Gastroesophageal sphincter (tissue), 4 donors: ENCODE measurements around the gene TUFM. TPM values are rescaled to one million over a fixed set of nuclear protein-coding genes. Genes with fewer than 3 reads are reported as not detected.

Source experiments
- ATAC-seq: fragments of 150-250 bp; one replicate; pipeline ENCODE4 v1.9.1; 2016; ENCODE audit warnings: mild to moderate bottlenecking, moderate library complexity
- H3K27ac ChIP-seq, 4 donors: fragments of 200-600 bp; sonication (generic) in 3 of 4; 1 replicate in 3 of 4; 2 replicates in 1 of 4; pipeline ENCODE4 v1.5.1; 2016 to 2019
- H3K27me3 ChIP-seq: fragments of 200-600 bp; sonication (generic); one replicate; pipeline ENCODE4 v1.5.1; 2019
- H3K36me3 ChIP-seq, 2 donors: fragments of 200-600 bp; sonication (generic); one replicate each; pipeline ENCODE4 v1.5.1; 2019; ENCODE audit warnings: control low read depth in 1 of 2
- H3K4me1 ChIP-seq, 3 donors: fragments of 200-600 bp; sonication (generic); 1 replicate in 2 of 3; 2 replicates in 1 of 3; pipeline ENCODE4 v1.5.1; 2016 to 2019; ENCODE audit warnings: control low read depth in 2 of 3
- H3K4me3 ChIP-seq, 2 donors: fragments of 200-600 bp; sonication (generic); one replicate each; pipeline ENCODE4 v1.5.1; 2019; ENCODE audit warnings: mild to moderate bottlenecking in 1 of 2, moderate library complexity in 1 of 2
- H3K9me3 ChIP-seq, 3 donors: fragments of 200-600 bp; sonication (generic); one replicate each; pipeline ENCODE4 v1.5.1; 2017 to 2019; ENCODE audit warnings: control low read depth in 2 of 3
- EP300 ChIP-seq: sonication (generic); formaldehyde crosslinking; IDR thresholded peaks from one replicate; pipeline ENCODE4 v1.6.1; 2017; ENCODE audit warnings: antibody characterized with exemption, mild to moderate bottlenecking
- POLR2A ChIP-seq, 2 donors: fragments of 450-650 bp; IDR thresholded peaks; one replicate each; pipeline ENCODE4 v1.6.1; 2017; ENCODE audit warnings: antibody characterized with exemption in 2 of 2, mild to moderate bottlenecking in 2 of 2, moderate library complexity in 1 of 2
- POLR2AphosphoS5 ChIP-seq: sonication (generic); formaldehyde crosslinking; IDR thresholded peaks from one replicate; pipeline ENCODE4 v1.6.1; 2017; ENCODE audit warnings: antibody characterized with exemption
- WGBS, 2 donors: methylation state at CpG; one replicate each; pipeline ENCODE4 v1.1.5; 2018; ENCODE audit warnings: low coverage in 1 of 2; 5-methylcytosine and 5-hydroxymethylcytosine counted together
- total RNA-seq, 4 donors: library from RNA; depleted of rRNA; stranded (reverse); fragments of >200 nt; gene quantifications; one replicate each; pipeline ENCODE4 v1.1.0, GENCODE V29; 2016
- TF ChIP-seq, protein P1 (sequence below), 4 experiments: fragments of 200-600 bp in 2 of 4; fragments of 450-650 bp in 2 of 4; sonication (generic) in 1 of 4; IDR thresholded peaks; one replicate each; pipeline ENCODE4 v1.5.1; 2017 to 2019; ENCODE audit warnings: antibody characterized with exemption in 4 of 4, mild to moderate bottlenecking in 2 of 4, moderate library complexity in 2 of 4

TUFM gene
- total RNA-seq, 4 donors from 2014 or later = 72.2 to 91.9 (median 85.3) TPM

DNA sequence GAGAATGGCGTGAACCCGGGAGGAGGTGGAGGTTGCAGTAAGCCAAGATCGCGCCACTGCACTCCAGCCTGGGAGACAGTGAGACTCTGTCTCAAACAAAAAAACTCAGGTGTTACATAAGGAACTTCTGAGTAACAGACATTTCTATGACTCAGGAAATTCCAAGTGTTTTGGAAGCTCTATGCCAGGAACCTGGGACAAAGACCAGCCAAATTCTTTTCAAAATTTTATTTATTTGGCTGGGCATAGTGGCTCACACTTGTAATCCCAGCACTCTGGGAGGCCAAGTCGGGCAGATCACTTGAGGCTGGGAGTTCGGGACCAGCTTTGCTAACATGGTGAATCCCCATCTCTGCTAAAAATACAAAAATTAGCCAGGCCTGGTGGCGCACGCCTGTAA, 12.3 kb upstream of the TUFM start:
- 50 to 82% methylated on average over 2 to 4 of the region's 8 CpGs for WGBS, 2 donors
- peak; percentile 19 for ATAC-seq
- H3K27me3 ChIP-seq = no peaks in the 10 kb centered on the region
- TF ChIP-seq POLR2AphosphoS5 = peak; percentile 40
- TF ChIP-seq, protein P1, sequence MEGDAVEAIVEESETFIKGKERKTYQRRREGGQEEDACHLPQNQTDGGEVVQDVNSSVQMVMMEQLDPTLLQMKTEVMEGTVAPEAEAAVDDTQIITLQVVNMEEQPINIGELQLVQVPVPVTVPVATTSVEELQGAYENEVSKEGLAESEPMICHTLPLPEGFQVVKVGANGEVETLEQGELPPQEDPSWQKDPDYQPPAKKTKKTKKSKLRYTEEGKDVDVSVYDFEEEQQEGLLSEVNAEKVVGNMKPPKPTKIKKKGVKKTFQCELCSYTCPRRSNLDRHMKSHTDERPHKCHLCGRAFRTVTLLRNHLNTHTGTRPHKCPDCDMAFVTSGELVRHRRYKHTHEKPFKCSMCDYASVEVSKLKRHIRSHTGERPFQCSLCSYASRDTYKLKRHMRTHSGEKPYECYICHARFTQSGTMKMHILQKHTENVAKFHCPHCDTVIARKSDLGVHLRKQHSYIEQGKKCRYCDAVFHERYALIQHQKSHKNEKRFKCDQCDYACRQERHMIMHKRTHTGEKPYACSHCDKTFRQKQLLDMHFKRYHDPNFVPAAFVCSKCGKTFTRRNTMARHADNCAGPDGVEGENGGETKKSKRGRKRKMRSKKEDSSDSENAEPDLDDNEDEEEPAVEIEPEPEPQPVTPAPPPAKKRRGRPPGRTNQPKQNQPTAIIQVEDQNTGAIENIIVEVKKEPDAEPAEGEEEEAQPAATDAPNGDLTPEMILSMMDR (IDR thresholded peaks at IDR 0.05) = no peak
- H3K9me3 ChIP-seq = no peaks in the 10 kb centered on the region
- H3K4me3 ChIP-seq = no peak overlapping the region
- peak overlapping the region; percentile 40 to 78 (median 69) for H3K27ac ChIP-seq
- H3K4me1 ChIP-seq = peaks cover 0 to 25% (median 0%) of the 10 kb centered on the region in 3 donors
- H3K36me3 ChIP-seq = no peaks in the 10 kb centered on the region

DNA sequence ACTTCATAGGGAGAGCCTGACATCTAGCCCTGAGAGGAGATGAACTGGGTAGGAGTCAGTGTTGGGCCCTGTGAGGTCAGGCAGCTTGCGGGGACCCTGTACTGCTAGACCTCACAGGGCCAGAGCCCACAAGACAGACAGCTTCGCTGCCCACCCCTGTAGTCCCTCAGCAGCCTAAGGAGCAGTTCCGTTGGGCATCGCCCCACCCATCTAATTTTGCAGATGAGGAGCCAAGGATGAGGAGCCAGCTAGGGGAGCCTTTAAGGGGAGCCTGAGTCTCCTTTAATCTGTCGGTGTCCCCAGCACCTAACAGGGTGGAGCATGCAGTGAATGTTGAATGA, 755 bp upstream of the TUFM start:
- 0% methylated on average over 1 of the region's 5 CpGs; no CpG with 5 or more reads in 1 of the 2 donors for WGBS, 2 donors
- Histone ChIP-seq H3K4me1 (peaks cover 0 to 32% (median 17%) of the 10 kb centered on the region in 3 donors), H3K27me3 (no peaks in the 10 kb centered on the region), H3K4me3 (peak overlapping the region; percentile 58 to 96), H3K27ac (peak overlapping the region; percentile 67 to 93 (median 91)), H3K9me3 (no peaks in the 10 kb centered on the region), H3K36me3 (peaks cover 0 to 33% of the 10 kb centered on the region in 2 donors)
- TF ChIP-seq POLR2A (IDR thresholded peaks at IDR 0.05) (no peak), EP300 (no peak), POLR2AphosphoS5 (no peak)
- TF ChIP-seq, protein P1 (IDR thresholded peaks at IDR 0.05) = no peak
- ATAC-seq = peak; percentile 7

DNA sequence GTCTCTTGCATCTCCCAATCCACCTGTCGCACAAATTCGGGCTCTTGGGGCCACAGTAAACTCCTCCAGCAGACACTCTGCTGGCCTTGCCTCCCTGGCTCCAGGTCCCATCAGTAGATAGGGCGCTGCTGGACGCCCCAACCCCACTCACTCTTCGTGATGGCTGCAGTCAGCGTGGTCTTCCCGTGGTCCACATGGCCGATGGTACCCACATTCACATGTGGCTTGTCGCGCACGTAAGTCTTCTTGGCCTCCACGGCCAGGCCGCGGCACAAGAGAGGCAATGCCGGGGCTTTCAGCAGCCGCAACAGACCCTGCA, 428 bp downstream of the TUFM start:
- no peaks in the 10 kb centered on the region for H3K27me3 ChIP-seq
- H3K9me3 ChIP-seq = no peaks in the 10 kb centered on the region
- 2 to 18% methylated on average over 2 to 8 of the region's 16 CpGs for WGBS, 2 donors
- peak overlapping the region; percentile 59 to 96 for H3K4me3 ChIP-seq
- no peak for TF ChIP-seq POLR2A (IDR thresholded peaks at IDR 0.05)
- TF ChIP-seq POLR2AphosphoS5 = no peak
- no peak for TF ChIP-seq EP300
- TF ChIP-seq, protein P1 (IDR thresholded peaks at IDR 0.05) = no peak
- peaks cover 0 to 32% (median 17%) of the 10 kb centered on the region in 3 donors for H3K4me1 ChIP-seq
- ATAC-seq = no peak
- peak overlapping the region; percentile 44 to 93 (median 91) for H3K27ac ChIP-seq
- peaks cover 0 to 40% of the 10 kb centered on the region in 2 donors for H3K36me3 ChIP-seq

DNA sequence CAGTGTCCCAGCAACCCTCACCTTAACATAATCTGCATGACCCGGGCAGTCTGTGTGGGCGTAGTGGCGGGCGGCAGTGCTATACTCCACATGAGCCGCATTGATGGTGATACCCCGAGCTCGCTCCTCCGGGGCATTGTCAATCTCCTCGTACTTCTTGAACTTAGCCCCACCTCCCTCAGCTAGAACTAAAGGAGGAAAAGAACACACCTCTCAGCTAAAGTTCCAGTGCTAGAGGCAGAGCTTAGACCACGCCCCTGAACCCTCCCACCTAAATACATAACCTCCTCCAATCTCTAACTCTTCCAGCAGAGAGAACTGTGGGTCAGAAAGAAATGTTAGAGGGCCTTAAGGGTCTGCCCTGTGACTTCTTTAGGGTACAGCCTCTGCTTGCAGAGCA, 855 bp downstream of the TUFM start:
- 58 to 94% methylated on average over 2 to 8 of the region's 10 CpGs for WGBS, 2 donors
- TF ChIP-seq POLR2AphosphoS5 (no peak), POLR2A (IDR thresholded peaks at IDR 0.05) (no peak), EP300 (no peak)
- TF ChIP-seq, protein P1 (IDR thresholded peaks at IDR 0.05) = no peak
- no peak for ATAC-seq
- H3K9me3 ChIP-seq = no peaks in the 10 kb centered on the region
- peaks cover 0 to 32% (median 17%) of the 10 kb centered on the region in 3 donors for H3K4me1 ChIP-seq
- peak overlapping the region; percentile 59 to 96 for H3K4me3 ChIP-seq
- H3K36me3 ChIP-seq = peaks cover 0 to 40% of the 10 kb centered on the region in 2 donors
- H3K27me3 ChIP-seq = no peaks in the 10 kb centered on the region
- H3K27ac ChIP-seq = peak overlapping the region in 2 of 4 donors; percentile 90 to 92

DNA sequence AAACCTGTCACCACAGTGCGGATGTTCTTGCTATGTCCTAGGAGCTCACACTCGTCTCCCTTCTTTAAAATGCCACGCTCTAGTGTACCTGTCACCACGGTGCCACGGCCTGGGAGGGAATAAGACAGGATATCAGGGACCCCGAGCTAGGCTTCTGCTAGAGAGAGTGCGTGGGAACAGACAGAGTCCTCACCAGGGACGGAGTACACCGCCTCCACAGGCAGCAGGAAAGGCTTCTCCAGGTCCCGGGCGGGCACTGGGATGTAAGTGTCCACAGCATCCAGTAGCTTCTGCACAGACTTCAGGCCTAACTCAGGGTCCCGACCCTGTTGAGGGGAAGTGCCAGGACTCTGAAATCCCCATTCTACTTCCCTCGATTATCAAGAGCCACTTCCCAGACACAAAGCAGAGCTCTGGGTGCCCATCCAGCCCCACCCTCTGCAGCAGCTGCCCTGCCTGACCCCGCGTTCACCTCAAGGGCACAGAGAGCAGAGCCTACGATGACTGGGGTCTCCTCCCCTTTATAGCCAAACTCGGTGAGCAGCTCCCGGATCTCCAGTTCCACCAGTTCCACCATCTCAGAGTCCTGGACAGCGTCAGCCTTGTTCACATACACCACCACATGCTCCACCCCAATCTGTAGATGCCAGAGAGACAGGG, 1.8 kb downstream of the TUFM start:
- 75 to 76% methylated on average over 4 to 10 of the region's 19 CpGs for WGBS, 2 donors
- Histone ChIP-seq H3K36me3 (peaks cover 0 to 40% of the 10 kb centered on the region in 2 donors), H3K4me3 (no peak overlapping the region), H3K4me1 (peaks cover 0 to 40% (median 17%) of the 10 kb centered on the region in 3 donors), H3K9me3 (no peaks in the 10 kb centered on the region), H3K27me3 (no peaks in the 10 kb centered on the region), H3K27ac (no peak overlapping the region)
- TF ChIP-seq, protein P1 (IDR thresholded peaks at IDR 0.05) = no peak
- no peak for TF ChIP-seq POLR2AphosphoS5
- TF ChIP-seq EP300 = no peak
- no peak for TF ChIP-seq POLR2A (IDR thresholded peaks at IDR 0.05)
- no peak for ATAC-seq
